Ectodermal cell (in vitro differentiated cells): ENCODE measurements around the gene MCF2.

Experiments used
- H3K27ac ChIP-seq: 2 replicates; pipeline ENCODE4 v1.7.0; 2013; ENCODE audit warnings: mild to moderate bottlenecking, low read depth, low read length; ENCODE audit not compliant: insufficient read depth, poor library complexity, severe bottlenecking
- H3K27me3 ChIP-seq: 2 replicates; pipeline ENCODE4 v1.7.0; 2013; ENCODE audit warnings: mild to moderate bottlenecking, low read length; ENCODE audit not compliant: insufficient read depth, control insufficient read depth, poor library complexity, severe bottlenecking
- H3K36me3 ChIP-seq: one replicate; pipeline ENCODE4 v1.7.0; 2013; ENCODE audit warnings: low read length; ENCODE audit not compliant: control insufficient read depth, insufficient read depth
- H3K4me1 ChIP-seq: one replicate; pipeline ENCODE4 v1.7.0; 2013; ENCODE audit warnings: low read length; ENCODE audit not compliant: control insufficient read depth, insufficient read depth
- H3K4me3 ChIP-seq: 2 replicates; pipeline ENCODE4 v1.7.0; 2013; ENCODE audit warnings: low read depth, low read length, control low read depth; ENCODE audit not compliant: insufficient read depth
- H3K9me3 ChIP-seq: 2 replicates; pipeline ENCODE4 v1.7.0; 2013; ENCODE audit warnings: mild to moderate bottlenecking, low read length, moderate library complexity; ENCODE audit not compliant: control insufficient read depth
- WGBS, 2 experiments: methylation state at CpG; one replicate each; pipeline ENCODE4 v1.1.7; 2013; ENCODE audit warnings: missing lambda C conversion rate in 2 of 2; 5-methylcytosine and 5-hydroxymethylcytosine counted together

MCF2 gene

DNA sequence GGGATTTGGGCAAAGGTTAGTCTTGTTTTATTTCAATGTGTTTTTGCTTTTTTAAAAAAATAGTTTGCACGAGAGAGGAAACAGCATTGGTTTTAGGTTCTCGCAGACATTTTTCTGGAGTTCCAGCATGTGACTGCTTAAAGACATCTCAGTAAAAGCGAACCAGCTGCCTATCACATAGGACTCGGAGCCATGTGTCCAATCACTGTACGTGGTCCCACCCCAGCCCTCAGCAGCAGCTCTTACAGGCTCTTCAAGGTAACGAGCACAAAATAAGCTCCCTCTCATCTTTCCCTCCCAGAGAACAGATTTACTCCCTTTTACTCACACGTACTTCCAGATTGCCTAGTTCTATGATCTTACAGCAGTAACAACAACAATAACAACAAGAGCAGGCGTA, 68.7 kb downstream of the MCF2 start:
- 88% methylated on average over 8 of the region's 8 CpGs for WGBS, 2 experiments
- Histone ChIP-seq H3K27me3 (no peaks in the 10 kb centered on the region), H3K4me3 (no peak overlapping the region), H3K4me1 (peaks cover 5% of the 10 kb centered on the region), H3K9me3 (no peaks in the 10 kb centered on the region), H3K27ac (no peak overlapping the region), H3K36me3 (no peaks in the 10 kb centered on the region)

- Histone ChIP-seq H3K4me1 (no peaks in the 10 kb centered on the region), H3K4me3 (no peak overlapping the region), H3K36me3 (no peaks in the 10 kb centered on the region), H3K27me3 (no peaks in the 10 kb centered on the region), H3K9me3 (no peaks in the 10 kb centered on the region), H3K27ac (no peak overlapping the region)
- WGBS, 2 experiments: no CpG with 5 or more reads among the region's 1 CpG
Measured at GRCh38 chrX:139600105-139600504, 107.9 kb downstream of the MCF2 start.

DNA sequence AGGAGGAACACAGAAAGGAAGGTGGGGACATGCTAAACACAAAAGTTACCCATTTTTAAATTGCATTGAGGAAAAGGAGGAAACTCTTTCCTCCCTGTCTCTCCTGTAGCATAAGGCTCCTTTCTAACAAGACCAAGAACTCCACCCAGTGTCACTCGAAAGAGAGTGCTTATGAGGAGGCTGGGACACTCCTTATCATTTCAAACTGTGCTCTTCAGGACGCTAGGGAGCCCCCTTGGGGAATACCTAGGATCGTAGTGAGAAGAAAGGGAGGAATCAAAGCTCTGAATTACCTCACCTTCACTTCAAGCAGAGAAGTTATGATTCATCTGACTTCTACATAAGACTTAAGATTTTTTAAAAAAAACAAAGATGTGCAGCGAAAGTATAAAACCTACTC, 111.9 kb downstream of the MCF2 start:
- H3K27me3 ChIP-seq: no peaks in the 10 kb centered on the region
- 60 to 83% methylated on average over 1 to 3 of the region's 4 CpGs for whole genome bisulfite sequencing, 2 experiments

GRCh38 chrX:139585613-139586012, 122.4 kb downstream of the MCF2 start:
- no peaks in the 10 kb centered on the region for H3K27me3 ChIP-seq
- no peaks in the 10 kb centered on the region for H3K36me3 ChIP-seq
- 90 to 100% methylated on average over 2 to 3 of the region's 5 CpGs for WGBS, 2 experiments
- H3K9me3 ChIP-seq: no peaks in the 10 kb centered on the region
- no peak overlapping the region for H3K27ac ChIP-seq
- H3K4me1 ChIP-seq: no peaks in the 10 kb centered on the region
- no peak overlapping the region for H3K4me3 ChIP-seq

More for the DNA sequence above, 111.9 kb downstream of the MCF2 start:
- H3K4me3 ChIP-seq: no peak overlapping the region
- no peaks in the 10 kb centered on the region for H3K36me3 ChIP-seq
- H3K9me3 ChIP-seq: no peaks in the 10 kb centered on the region
- H3K4me1 ChIP-seq: no peaks in the 10 kb centered on the region
- no peak overlapping the region for H3K27ac ChIP-seq

DNA sequence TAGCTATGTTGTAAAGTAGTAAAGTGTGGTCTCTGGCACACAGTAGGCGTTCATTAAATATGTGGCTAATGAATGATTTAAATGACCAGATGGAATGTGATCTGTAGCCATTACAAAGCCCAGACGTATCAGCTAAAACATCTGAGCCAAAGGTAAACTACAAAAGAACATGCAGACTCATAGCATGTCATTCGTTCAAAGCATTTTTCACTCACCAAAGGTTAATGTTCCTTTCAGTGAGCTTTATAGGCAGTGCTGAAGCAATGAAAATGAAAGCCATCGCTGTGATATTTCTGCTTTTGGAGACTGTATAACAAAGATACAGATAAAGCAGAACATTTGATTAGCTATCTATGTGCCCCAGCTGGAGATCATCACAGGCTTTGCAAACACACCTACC, 126.9 kb downstream of the MCF2 start:
- Histone ChIP-seq H3K9me3 (no peaks in the 10 kb centered on the region), H3K27me3 (no peaks in the 10 kb centered on the region), H3K4me3 (no peak overlapping the region), H3K27ac (no peak overlapping the region), H3K4me1 (no peaks in the 10 kb centered on the region), H3K36me3 (no peaks in the 10 kb centered on the region)
- 64 to 80% methylated on average over 3 to 4 of the region's 4 CpGs for WGBS, 2 experiments

DNA sequence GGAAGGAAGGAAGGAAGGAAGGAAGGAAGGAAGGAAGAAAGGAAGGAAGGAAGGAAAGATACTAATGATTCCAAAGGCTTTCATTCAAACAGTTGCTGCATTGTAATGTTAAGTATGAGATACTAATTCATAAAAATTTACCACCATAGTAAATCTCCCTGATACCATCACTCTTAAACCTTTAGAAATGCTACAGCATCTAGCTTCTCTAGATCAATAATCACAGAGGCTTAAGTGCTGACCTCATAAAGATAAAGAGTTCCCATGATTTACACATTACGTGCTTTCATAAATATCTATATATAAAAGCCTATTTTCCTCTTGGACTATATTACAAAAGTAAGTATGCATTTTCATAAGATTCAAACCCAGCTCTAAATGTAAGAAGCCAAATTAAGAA, 141.0 kb downstream of the MCF2 start:
- no peak overlapping the region for H3K4me3 ChIP-seq
- no peaks in the 10 kb centered on the region for H3K9me3 ChIP-seq
- no peak overlapping the region for H3K27ac ChIP-seq
- H3K36me3 ChIP-seq: no peaks in the 10 kb centered on the region
- no CpG with 5 or more reads among the region's 1 CpG for WGBS, 2 experiments
- no peaks in the 10 kb centered on the region for H3K4me1 ChIP-seq
- H3K27me3 ChIP-seq: no peaks in the 10 kb centered on the region

- Histone ChIP-seq H3K4me1 (no peaks in the 10 kb centered on the region), H3K9me3 (no peaks in the 10 kb centered on the region), H3K4me3 (no peak overlapping the region), H3K36me3 (no peaks in the 10 kb centered on the region), H3K27me3 (no peaks in the 10 kb centered on the region), H3K27ac (no peak overlapping the region)
- 90 to 100% methylated on average over 1 to 4 of the region's 5 CpGs for WGBS, 2 experiments
Measured at GRCh38 chrX:139563251-139563650, 144.7 kb downstream of the MCF2 start.

GRCh38 chrX:139560221-139560620, 147.7 kb downstream of the MCF2 start:
- Histone ChIP-seq H3K4me1 (no peaks in the 10 kb centered on the region), H3K4me3 (no peak overlapping the region), H3K9me3 (no peaks in the 10 kb centered on the region), H3K27ac (no peak overlapping the region), H3K27me3 (no peaks in the 10 kb centered on the region), H3K36me3 (no peaks in the 10 kb centered on the region)

DNA sequence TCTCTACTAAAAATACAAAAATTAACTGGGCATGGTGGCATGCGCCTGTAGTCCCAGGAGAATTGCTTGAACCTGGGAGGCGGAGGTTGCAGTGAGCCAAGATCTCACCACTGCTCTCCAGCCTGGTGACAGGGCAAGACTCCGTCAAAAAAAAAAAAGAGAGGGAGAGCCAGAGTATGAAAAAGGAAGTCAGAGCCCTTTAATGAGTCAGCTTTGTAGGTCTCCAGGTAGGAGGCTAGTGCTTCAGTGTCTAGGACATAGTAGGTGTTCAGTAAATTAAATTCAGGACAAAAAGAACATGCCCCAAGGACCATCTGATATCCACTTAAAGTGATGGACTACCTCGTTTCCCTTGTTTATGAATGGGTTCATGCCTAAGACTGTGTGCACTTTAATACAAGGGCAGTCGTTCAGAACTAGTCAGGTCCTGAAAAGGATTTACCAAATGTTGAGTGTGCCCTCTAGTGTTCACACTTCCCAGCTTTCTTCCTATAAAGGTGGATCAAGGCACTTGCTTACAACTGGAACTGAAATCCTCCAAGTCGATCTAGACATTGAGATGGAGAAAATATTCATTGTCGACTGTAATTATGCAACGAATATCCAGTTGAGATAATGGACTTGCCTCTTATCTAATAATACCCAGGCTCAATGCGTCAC, 148.5 kb downstream of the MCF2 start:
- no peak overlapping the region for H3K4me3 ChIP-seq

DNA sequence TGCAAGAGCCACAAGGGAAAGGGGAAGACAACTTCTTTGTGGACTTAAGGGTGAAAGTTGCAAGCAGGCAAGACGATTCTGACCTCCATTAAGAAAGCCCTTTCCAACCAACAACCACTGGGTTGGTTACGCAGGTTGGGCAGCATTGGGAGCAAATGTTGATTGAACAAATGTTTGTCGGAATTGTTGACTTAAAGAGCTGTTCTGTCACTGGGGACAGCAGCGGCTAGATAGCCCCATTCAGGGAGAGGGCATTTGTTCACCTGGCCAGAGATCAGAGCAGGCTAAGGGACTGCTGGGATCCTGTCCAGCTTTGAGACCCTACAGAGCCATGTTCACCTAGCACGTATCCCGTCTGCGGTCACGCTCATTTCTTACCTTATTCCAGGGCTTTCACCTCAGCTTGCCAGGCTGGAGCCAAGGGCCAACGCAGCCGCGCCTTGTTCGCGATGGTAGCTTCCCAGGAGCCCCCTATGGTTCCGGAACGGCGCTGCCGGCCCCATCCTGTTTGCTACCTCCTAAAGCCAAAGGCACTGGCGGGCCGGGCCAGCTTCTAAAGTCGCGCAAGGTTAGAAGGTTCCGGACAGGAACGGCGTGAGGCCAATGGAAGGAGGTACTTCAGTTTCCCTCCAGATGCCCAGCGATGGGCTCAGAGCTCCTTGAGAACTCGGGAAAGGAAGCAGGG, 152.8 kb downstream of the MCF2 start:
- Histone ChIP-seq H3K36me3 (no peaks in the 10 kb centered on the region), H3K27ac (no peak overlapping the region), H3K4me1 (no peaks in the 10 kb centered on the region), H3K27me3 (no peaks in the 10 kb centered on the region), H3K9me3 (no peaks in the 10 kb centered on the region), H3K4me3 (no peak overlapping the region)
- WGBS, 2 experiments: 95 to 97% methylated on average over 26 of the region's 26 CpGs

More for the DNA sequence above, 148.5 kb downstream of the MCF2 start:
- Histone ChIP-seq H3K27ac (no peak overlapping the region), H3K4me1 (no peaks in the 10 kb centered on the region), H3K9me3 (no peaks in the 10 kb centered on the region), H3K36me3 (no peaks in the 10 kb centered on the region), H3K27me3 (no peaks in the 10 kb centered on the region)
- 45 to 54% methylated on average over 5 to 9 of the region's 9 CpGs for WGBS, 2 experiments
